Thymus (tissue), 14 donors: ENCODE data around the gene CLPTM1. TPM values are rescaled to one million over a fixed set of nuclear protein-coding genes. Genes with fewer than 3 reads are reported as not detected.
"Not testable (repeated sequence)": the region's sequence is repeated elsewhere in the genome, so short reads cannot be mapped to it uniquely, and the experiment has no call there.

Source experiments
- DNase-seq, 9 donors: peaks; one replicate each; pipeline ENCODE4 v3.0.0-alpha.2; 2013; ENCODE audit warnings: low spot score in 9 of 9, low read depth in 6 of 9, missing footprints in 1 of 9
- H3K27ac ChIP-seq, 2 donors: one replicate each; pipeline ENCODE4 v1.5.1; 2013; ENCODE audit warnings: control low read depth in 1 of 2, low read depth in 1 of 2, low read length in 1 of 2, mild to moderate bottlenecking in 1 of 2, moderate library complexity in 1 of 2
- H3K27me3 ChIP-seq, 2 donors: one replicate each; pipeline ENCODE4 v1.5.1; 2013; ENCODE audit warnings: low read length in 1 of 2; ENCODE audit not compliant: control insufficient read depth in 2 of 2, insufficient read depth in 1 of 2
- H3K36me3 ChIP-seq, 2 donors: one replicate each; pipeline ENCODE4 v1.5.1; 2013; ENCODE audit warnings: low read length in 1 of 2, mild to moderate bottlenecking in 1 of 2, moderate library complexity in 1 of 2; ENCODE audit not compliant: control insufficient read depth in 2 of 2, insufficient read depth in 2 of 2
- H3K4me1 ChIP-seq, 2 donors: one replicate each; pipeline ENCODE4 v1.5.1; 2013; ENCODE audit warnings: low read length in 2 of 2; ENCODE audit not compliant: control insufficient read depth in 2 of 2, insufficient read depth in 2 of 2
- H3K4me3 ChIP-seq, 2 donors: one replicate each; pipeline ENCODE4 v1.5.1; 2013; ENCODE audit warnings: low read length in 2 of 2, control low read depth in 1 of 2, mild to moderate bottlenecking in 1 of 2
- H3K9me3 ChIP-seq, 2 donors: one replicate each; pipeline ENCODE4 v1.5.1; 2013; ENCODE audit warnings: low read length in 1 of 2, mild to moderate bottlenecking in 1 of 2; ENCODE audit not compliant: control insufficient read depth in 2 of 2, insufficient read depth in 1 of 2
- WGBS: extraction: QIAGEN DNeasy Blood & Tissue Kit; methylation state at CpG from one replicate; pipeline ENCODE4 v1.1.7; 2013; 5-methylcytosine and 5-hydroxymethylcytosine counted together
- long read RNA-seq, 10 donors: transcript quantifications; one replicate each; lab custom pipeline, GENCODE V29; 2026
- polyA plus RNA-seq: library from polyadenylated mRNA; stranded (reverse); fragments of 200-250 nt; gene quantifications from one replicate; pipeline ENCODE4 v1.2.3, GENCODE V29; 2013
- total RNA-seq: library from RNA; stranded (reverse); fragments of 120-200 nt; gene quantifications from one replicate; pipeline ENCODE4 v1.2.4, GENCODE V29; 2013
- donor health status: healthy.

CLPTM1 gene
- total RNA-seq = 14.6 TPM
- 36.8 TPM for polyA plus RNA-seq
- long read RNA-seq, donor 1, partial matches to known transcripts = 0 of 2 reads
- long read RNA-seq, donor 1, other reads (novel, unspliced or antisense) = 0 of 2 reads
- long read RNA-seq, donor 2, transcript CLPTM1-201 (14 exons, 2,604 nt) = major isoform, 28 of 37 reads
- long read RNA-seq, donor 2, partial matches to known transcripts = 8 of 37 reads
- long read RNA-seq, donor 2, other reads (novel, unspliced or antisense) = 0 of 37 reads
- long read RNA-seq, donor 3, transcript CLPTM1-201 (14 exons, 2,604 nt) = major isoform, 9 of 17 reads
- long read RNA-seq, donor 3, partial matches to known transcripts = 7 of 17 reads
- long read RNA-seq, donor 3, other reads (novel, unspliced or antisense) = 0 of 17 reads
- long read RNA-seq, donor 4, partial matches to known transcripts = 5 of 8 reads
- long read RNA-seq, donor 4, other reads (novel, unspliced or antisense) = 0 of 8 reads
- long read RNA-seq, donor 5, transcript CLPTM1-201 (14 exons, 2,604 nt) = major isoform, 9 of 19 reads
- long read RNA-seq, donor 5, partial matches to known transcripts = 9 of 19 reads
- long read RNA-seq, donor 5, other reads (novel, unspliced or antisense) = 0 of 19 reads
- long read RNA-seq, donor 6, transcript CLPTM1-201 (14 exons, 2,604 nt) = major isoform, 7 of 14 reads
- long read RNA-seq, donor 6, partial matches to known transcripts = 7 of 14 reads
- long read RNA-seq, donor 6, other reads (novel, unspliced or antisense) = 0 of 14 reads
- long read RNA-seq, donor 7, transcript CLPTM1-201 (14 exons, 2,604 nt) = major isoform, 5 of 5 reads
- long read RNA-seq, donor 7, partial matches to known transcripts = 0 of 5 reads
- long read RNA-seq, donor 7, other reads (novel, unspliced or antisense) = 0 of 5 reads
- long read RNA-seq, donor 8, transcript CLPTM1-201 (14 exons, 2,604 nt) = major isoform, 8 of 11 reads
- long read RNA-seq, donor 8, partial matches to known transcripts = 0 of 11 reads
- long read RNA-seq, donor 8, other reads (novel, unspliced or antisense) = 0 of 11 reads
- long read RNA-seq, donor 9, transcript CLPTM1-201 (14 exons, 2,604 nt) = major isoform, 5 of 5 reads
- long read RNA-seq, donor 9, partial matches to known transcripts = 0 of 5 reads
- long read RNA-seq, donor 9, other reads (novel, unspliced or antisense) = 0 of 5 reads
- long read RNA-seq, donor 10, transcript CLPTM1-201 (14 exons, 2,604 nt) = major isoform, 8 of 22 reads
- long read RNA-seq, donor 10, partial matches to known transcripts = 14 of 22 reads
- long read RNA-seq, donor 10, other reads (novel, unspliced or antisense) = 0 of 22 reads

GRCh38 chr19:44954649-44955504 lies at the start of gene CLPTM1:
Gene CLPTM1 (plus strand): TSS chr19:44955380. CDS start chr19:44955396, 16 bp downstream.
- no peaks in the 10 kb centered on the region for H3K9me3 ChIP-seq
- DNase-seq = peak; percentile 92 to 98 (median 94)
- no peaks in the 10 kb centered on the region for H3K27me3 ChIP-seq
- peaks cover 0 to 5% of the 10 kb centered on the region in 2 donors for H3K36me3 ChIP-seq
- peak within 1 kb of the TSS; percentile 96 to 99 for H3K4me3 ChIP-seq
- peak within 1 kb of the TSS; percentile 88 to 97 for H3K27ac ChIP-seq
- peaks cover 10 to 18% of the 10 kb centered on the region in 2 donors for H3K4me1 ChIP-seq
- under 1% methylated on average over 65 of the region's 65 CpGs for WGBS

- peaks cover 16 to 23% of the 10 kb centered on the region in 2 donors for H3K36me3 ChIP-seq
- 5% methylated on average over 20 of the region's 20 CpGs for WGBS
- H3K27ac ChIP-seq = no peak within 1 kb of the TSS
- no peak for DNase-seq
- H3K4me1 ChIP-seq = no peaks in the 10 kb centered on the region
- H3K27me3 ChIP-seq = peaks cover 10 to 33% of the 10 kb centered on the region in 2 donors
- H3K9me3 ChIP-seq = peaks cover 0 to 5% of the 10 kb centered on the region in 2 donors
- H3K4me3 ChIP-seq = peak within 1 kb of the TSS in 1 of 2 donors; percentile 26
Observed at GRCh38 chr19:44905437-44906160, 49.6 kb upstream of the CLPTM1 start, which contains the start of gene APOE. Gene APOE (plus strand): TSS chr19:44905796. CDS start chr19:44906625, 829 bp downstream.

- 97% methylated on average over 12 of the region's 12 CpGs for WGBS
- Histone ChIP-seq H3K4me1 (peaks cover 0 to 5% of the 10 kb centered on the region in 2 donors), H3K36me3 (peaks cover 3 to 7% of the 10 kb centered on the region in 2 donors), H3K27ac (no peak overlapping the region), H3K4me3 (no peak overlapping the region), H3K27me3 (peaks cover 10 to 47% of the 10 kb centered on the region in 2 donors), H3K9me3 (peaks cover 0 to 5% of the 10 kb centered on the region in 2 donors)
- no peak for DNase-seq
Observed at GRCh38 chr19:44907613-44908012, 47.6 kb upstream of the CLPTM1 start.

- WGBS = 97% methylated on average over 46 of the region's 46 CpGs
Observed at GRCh38 chr19:44908074-44908835, 46.9 kb upstream of the CLPTM1 start.

GRCh38 chr19:44908836-44909261 lies 46.3 kb upstream of the CLPTM1 start:
- DNase-seq = no peak
- H3K27me3 ChIP-seq = peaks cover 10 to 58% of the 10 kb centered on the region in 2 donors
- H3K4me1 ChIP-seq = peaks cover 0 to 5% of the 10 kb centered on the region in 2 donors
- no peak overlapping the region for H3K4me3 ChIP-seq
- no peaks in the 10 kb centered on the region for H3K36me3 ChIP-seq
- H3K9me3 ChIP-seq = peaks cover 0 to 5% of the 10 kb centered on the region in 2 donors
- H3K27ac ChIP-seq = no peak overlapping the region
- WGBS = 97% methylated on average over 44 of the region's 44 CpGs

More at GRCh38 chr19:44908074-44908835, 46.9 kb upstream of the CLPTM1 start:
- no peak overlapping the region for H3K4me3 ChIP-seq
- peaks cover 0 to 5% of the 10 kb centered on the region in 2 donors for H3K9me3 ChIP-seq
- no peak overlapping the region for H3K27ac ChIP-seq
- peaks cover 0 to under 1% of the 10 kb centered on the region in 2 donors for H3K36me3 ChIP-seq
- peaks cover 10 to 53% of the 10 kb centered on the region in 2 donors for H3K27me3 ChIP-seq
- peaks cover 0 to 5% of the 10 kb centered on the region in 2 donors for H3K4me1 ChIP-seq
- no peak for DNase-seq

GRCh38 chr19:44909775-44910174 lies 45.4 kb upstream of the CLPTM1 start:
- WGBS = 95% methylated on average over 5 of the region's 5 CpGs
- Histone ChIP-seq H3K4me3 (no peak overlapping the region), H3K27me3 (peaks cover 6 to 64% of the 10 kb centered on the region in 2 donors), H3K27ac (no peak overlapping the region), H3K4me1 (peaks cover 0 to 12% of the 10 kb centered on the region in 2 donors), H3K36me3 (no peaks in the 10 kb centered on the region), H3K9me3 (peaks cover 0 to 5% of the 10 kb centered on the region in 2 donors)
- DNase-seq = no peak

GRCh38 chr19:44911896-44912295 lies 43.3 kb upstream of the CLPTM1 start:
- peaks cover 0 to 15% of the 10 kb centered on the region in 2 donors for H3K4me1 ChIP-seq
- peaks cover 0 to 44% of the 10 kb centered on the region in 2 donors for H3K27me3 ChIP-seq
- H3K4me3 ChIP-seq, H3K9me3 ChIP-seq, DNase-seq, H3K36me3 ChIP-seq, H3K27ac ChIP-seq: not testable (repeated sequence)
- WGBS = 95% methylated on average over 6 of the region's 6 CpGs
